HepG2 (cell line): ENCODE data around the gene PAPOLA. TPM values are rescaled to one million over a fixed set of nuclear protein-coding genes. Genes with fewer than 3 reads are reported as not detected.
A peak's percentile ranks its signal among the peaks of the same experiment; 100 is the strongest.

Source experiments
- ATAC-seq: fragments of 200-7000 bp; cut with Tn5 transposase; 3 replicates; pipeline ENCODE4 v1.9.1; 2020; ENCODE audit warnings: mild to moderate bottlenecking, moderate library complexity
- BruUV-seq: library from RNA; stranded (reverse); fragments of 400-500 nt; replicated peaks from 2 replicates; lab custom pipeline; 2021; lab: Mats Ljungman, UMichigan
- CTCF ChIA-PET: fragments of 300-600 bp; formaldehyde crosslinking; extraction: SDS; loops from one replicate; lab custom pipeline; 2021; ENCODE audit warnings: low total read pairs, inconsistent platforms, low intra/inter-chr PET ratio; lab: Yijun Ruan, JAX
- POLR2A ChIA-PET: fragments of 350-600 bp; sonication (Branson Sonifier 250); formaldehyde crosslinking; loops from one replicate; lab custom pipeline; 2020; ENCODE audit warnings: antibody characterized with exemption, inconsistent platforms; lab: Yijun Ruan, JAX
- DNase-seq: peaks from one replicate; pipeline ENCODE4 v3.0.0-alpha.2; 2015; ENCODE audit warnings: low spot score
- FAIRE-seq: peaks from 3 replicates; lab custom pipeline; 2011; peaks lifted over from hg19 to GRCh38; lab: Jason Lieb, UNC
- H2AFZ ChIP-seq: one replicate; pipeline ENCODE4 v1.6.1; 2011; ENCODE audit warnings: low read length, inconsistent platforms
- H3K27ac ChIP-seq: fragments of 300-600 bp; 3 replicates; pipeline ENCODE4 v1.8.0; 2011; ENCODE audit warnings: mixed run types, mild to moderate bottlenecking, mixed read lengths, low read length, inconsistent platforms; ENCODE audit not compliant: insufficient read depth; ENCODE audit errors: extremely low read length
- H3K27me3 ChIP-seq, 2 experiments: fragments of 200-600 bp in 1 of 2; 2 replicates in 1 of 2; 3 replicates in 1 of 2; pipeline versions ENCODE4 v1.6.0 to v1.8.0; 2011; ENCODE audit warnings: low read length in 2 of 2, mild to moderate bottlenecking in 2 of 2, moderate library complexity in 2 of 2, inconsistent platforms in 1 of 2; ENCODE audit not compliant: insufficient read depth in 2 of 2, control insufficient read depth in 1 of 2
- H3K36me3 ChIP-seq, 2 experiments: fragments of 200-600 bp in 1 of 2; replicated peaks in 1 of 2; 2 replicates in 1 of 2; 3 replicates in 1 of 2; pipeline versions ENCODE4 v1.5.1 to v1.8.0; 2011; ENCODE audit warnings: low read length in 2 of 2, inconsistent platforms in 1 of 2; ENCODE audit not compliant: insufficient read depth in 2 of 2, control insufficient read depth in 1 of 2
- H3K4me1 ChIP-seq: 2 replicates; pipeline ENCODE4 v1.5.1; 2012; ENCODE audit warnings: low read length, inconsistent platforms; ENCODE audit not compliant: insufficient read depth
- H3K4me2 ChIP-seq: 2 replicates; pipeline ENCODE4 v1.6.0; 2011; ENCODE audit warnings: low read depth, low read length, inconsistent platforms
- H3K4me3 ChIP-seq, 3 experiments: fragments of 200-600 bp in 1 of 3; sonication (generic), shearing (Covaris generic) in 1 of 3; replicated peaks in 1 of 3; 2 replicates each; pipeline ENCODE4 v1.5.1; 2011 to 2016; ENCODE audit warnings: low read length in 3 of 3, inconsistent platforms in 2 of 3, low read depth in 2 of 3, mild to moderate bottlenecking in 2 of 3, control low read depth in 1 of 3, mixed read lengths in 1 of 3; ENCODE audit not compliant: insufficient read depth in 1 of 3
- H3K79me2 ChIP-seq: one replicate; pipeline ENCODE4 v1.6.1; 2011; ENCODE audit warnings: low read length, inconsistent platforms; ENCODE audit not compliant: insufficient read depth
- H3K9ac ChIP-seq: 2 replicates; pipeline ENCODE4 v1.6.0; 2011; ENCODE audit warnings: mild to moderate bottlenecking, low read depth, low read length, inconsistent platforms; ENCODE audit not compliant: insufficient read depth
- H3K9me3 ChIP-seq: 2 replicates; pipeline ENCODE4 v1.5.1; 2012; ENCODE audit warnings: mild to moderate bottlenecking, low read length
- H4K20me1 ChIP-seq: 2 replicates; pipeline ENCODE4 v1.6.0; 2011; ENCODE audit warnings: inconsistent platforms, mild to moderate bottlenecking, low read length, moderate library complexity; ENCODE audit not compliant: insufficient read depth
- CCDC6 ChIP-seq: sonication (generic); formaldehyde crosslinking; IDR thresholded peaks from 2 replicates; pipeline ENCODE4 v1.8.1; 2022; ENCODE audit warnings: mild to moderate bottlenecking, missing genetic modification reagents, moderate library complexity
- CEBPG ChIP-seq: IDR thresholded peaks from 2 replicates; pipeline ENCODE4 v1.6.1; 2016
- KLF15 ChIP-seq: sonication (generic); formaldehyde crosslinking; IDR thresholded peaks from 2 replicates; pipeline ENCODE4 v1.8.1; 2023; ENCODE audit warnings: borderline replicate concordance, mild to moderate bottlenecking, inconsistent platforms, missing genetic modification reagents, mixed read lengths
- PHB2 ChIP-seq: fragments of 450-650 bp; IDR thresholded peaks from 2 replicates; pipeline ENCODE4 v1.6.1; 2018; ENCODE audit not compliant: partially characterized antibody
- RARA ChIP-seq: IDR thresholded peaks from 2 replicates; pipeline ENCODE4 v1.6.1; 2016; ENCODE audit warnings: missing genetic modification reagents, missing compliant biosample characterization
- RBFOX2 ChIP-seq: fragments of 200-400 bp; formaldehyde crosslinking; IDR thresholded peaks from 2 replicates; pipeline ENCODE4 v1.6.1; 2017; ENCODE audit warnings: low read depth, mild to moderate bottlenecking, low read length
- SOX5 ChIP-seq: IDR thresholded peaks from 2 replicates; pipeline ENCODE4 v1.6.1; 2016; ENCODE audit warnings: borderline replicate concordance
- ZNF121 ChIP-seq: sonication (generic); formaldehyde crosslinking; IDR thresholded peaks from 2 replicates; pipeline ENCODE4 v1.5.0; 2020; ENCODE audit warnings: mild to moderate bottlenecking, missing genetic modification reagents
- ZNF230 ChIP-seq: sonication (generic); formaldehyde crosslinking; IDR thresholded peaks from 2 replicates; pipeline ENCODE4 v1.4.0; 2020; ENCODE audit warnings: mild to moderate bottlenecking, missing genetic modification reagents
- ZNF788 ChIP-seq: sonication (generic); formaldehyde crosslinking; IDR thresholded peaks from 2 replicates; pipeline ENCODE4 v1.5.0; 2020; ENCODE audit warnings: mild to moderate bottlenecking, missing genetic modification reagents, borderline replicate concordance
- WGBS: methylation state at CpG from one replicate; pipeline ENCODE4 v1.1.6; 2017; ENCODE audit warnings: low lambda C conversion rate; 5-methylcytosine and 5-hydroxymethylcytosine counted together
- in situ Hi-C: cut with HindIII; loops from 2 replicates; pipeline ENCODE4 v1.10.0; 2017; ENCODE audit warnings: low pct_unique_long_range_greater_than_20kb; ENCODE audit not compliant: extremely low pct_ligation_motif_present
- intact Hi-C: fragments of 100-400 bp; cut with micrococcal nuclease; formaldehyde crosslinking; loops from one replicate; pipeline ENCODE4 v1.10.0; 2022; ENCODE audit not compliant: unreplicated experiment
- polyA plus RNA-seq, 8 experiments: library from polyadenylated mRNA; depleted of rRNA in 3 of 8; stranded (reverse) in 7 of 8; unstranded in 1 of 8; fragments of >200 nt; fragmentation: Illumina TruSeq in 4 of 8; extraction: Trizol in 4 of 8; gene quantifications; 2 replicates each; pipeline versions ENCODE4 v1.2.1 to v1.2.3, GENCODE V29; 2011 to 2016; ENCODE audit warnings: low read depth in 4 of 8, missing spikeins in 1 of 8, mixed read lengths in 1 of 8; ENCODE audit not compliant: insufficient read depth in 1 of 8
- total RNA-seq, 5 experiments: library from RNA; depleted of rRNA; stranded (reverse); fragments of >200 nt; fragmentation: Illumina TruSeq; extraction: Trizol; gene quantifications; 2 replicates each; pipeline ENCODE4 v1.2.3, GENCODE V29; 2016; ENCODE audit warnings: low read depth in 1 of 5
- TF ChIP-seq, protein P1 (sequence below): sonication (generic); formaldehyde crosslinking; IDR thresholded peaks from 2 replicates; pipeline ENCODE4 v1.5.0; 2020; ENCODE audit warnings: mild to moderate bottlenecking, missing genetic modification reagents, borderline replicate concordance

PAPOLA gene
- total and polyA plus RNA-seq, 2 of the 13 experiments (the other 11 are each of a cell fraction or from before 2014, with no cell fraction given): 103 to 151 TPM

DNA sequence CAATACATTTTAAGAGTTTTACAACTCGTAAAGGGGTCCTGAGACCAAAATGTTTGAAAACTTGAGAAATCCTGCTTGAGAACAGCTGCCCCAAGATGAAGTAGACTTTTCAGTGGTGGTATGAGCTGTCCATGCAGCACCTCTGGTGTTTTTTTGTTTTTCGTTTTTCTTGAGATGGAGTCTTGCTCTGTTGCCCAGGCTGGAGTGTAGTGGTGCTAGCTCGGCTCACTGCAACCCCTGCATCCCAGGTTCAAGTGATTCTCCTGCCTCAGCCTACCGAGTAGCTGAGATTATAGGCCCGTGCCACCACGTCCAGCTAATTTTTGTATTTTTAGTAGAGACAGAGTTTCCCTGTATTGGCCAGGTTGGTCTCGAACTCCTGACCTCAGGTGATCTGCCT lies 5.5 kb downstream of the PAPOLA start:
- Histone ChIP-seq H3K27ac (peak overlapping the region; percentile 52), H3K9ac (no peak overlapping the region), H3K27me3 (no peaks in the 10 kb centered on the region; a peak in 1 of 5 replicates), H3K4me2 (no peak overlapping the region; the same call in 1 of the 2 replicates), H3K36me3 (no peaks in the 10 kb centered on the region; a peak in 1 of 5 replicates), H3K4me1 (peaks cover 86% of the 10 kb centered on the region), H3K9me3 (no peaks in the 10 kb centered on the region), H2AFZ (no peak overlapping the region), H4K20me1 (peaks cover 86% of the 10 kb centered on the region), H3K4me3 (no peak overlapping the region), H3K79me2 (peaks cover 98% of the 10 kb centered on the region)
- no peak for ATAC-seq
- intact Hi-C loops: no loop called here
- no TSS peak for BruUV-seq
- DNase-seq: no peak
- in situ Hi-C loops: no loop called here
- CTCF ChIA-PET: no interaction called here
- POLR2A ChIA-PET: no interaction called here
- no peak for FAIRE-seq
- peak; percentile 81 for TF ChIP-seq ZNF121 (CRISPR knock-in tag)
- no peak for TF ChIP-seq KLF15
- 95% methylated on average over 7 of the region's 7 CpGs for whole genome bisulfite sequencing

DNA sequence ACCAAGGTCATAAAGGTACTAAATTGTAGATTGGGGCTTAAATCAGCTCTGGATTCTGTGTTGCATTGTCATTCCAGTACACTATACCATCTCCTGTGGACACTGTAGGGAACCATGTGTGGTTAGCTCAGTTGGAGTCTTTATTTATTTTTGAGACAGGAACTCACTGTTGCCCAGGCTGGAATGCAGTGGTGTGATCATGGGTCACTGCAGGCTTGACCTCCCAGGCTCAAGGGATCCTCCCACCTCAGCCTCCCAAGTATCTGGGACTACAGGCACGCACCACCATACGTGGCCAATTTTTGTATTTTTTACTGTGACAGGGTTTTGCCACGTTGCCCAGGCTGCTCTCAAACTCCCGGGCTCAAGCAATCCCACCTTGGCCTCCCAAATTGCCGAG lies 6.7 kb downstream of the PAPOLA start:
- WGBS: 96% methylated on average over 5 of the region's 5 CpGs
- BruUV-seq: no TSS peak
- CTCF ChIA-PET: no interaction called here
- peak; percentile 32; the same call in 1 of the 2 replicates for TF ChIP-seq ZNF788 (CRISPR knock-in tag)
- peak; percentile 19; the same call in 1 of the 2 replicates for TF ChIP-seq SOX5 (CRISPR knock-in tag)
- TF ChIP-seq, protein P1, sequence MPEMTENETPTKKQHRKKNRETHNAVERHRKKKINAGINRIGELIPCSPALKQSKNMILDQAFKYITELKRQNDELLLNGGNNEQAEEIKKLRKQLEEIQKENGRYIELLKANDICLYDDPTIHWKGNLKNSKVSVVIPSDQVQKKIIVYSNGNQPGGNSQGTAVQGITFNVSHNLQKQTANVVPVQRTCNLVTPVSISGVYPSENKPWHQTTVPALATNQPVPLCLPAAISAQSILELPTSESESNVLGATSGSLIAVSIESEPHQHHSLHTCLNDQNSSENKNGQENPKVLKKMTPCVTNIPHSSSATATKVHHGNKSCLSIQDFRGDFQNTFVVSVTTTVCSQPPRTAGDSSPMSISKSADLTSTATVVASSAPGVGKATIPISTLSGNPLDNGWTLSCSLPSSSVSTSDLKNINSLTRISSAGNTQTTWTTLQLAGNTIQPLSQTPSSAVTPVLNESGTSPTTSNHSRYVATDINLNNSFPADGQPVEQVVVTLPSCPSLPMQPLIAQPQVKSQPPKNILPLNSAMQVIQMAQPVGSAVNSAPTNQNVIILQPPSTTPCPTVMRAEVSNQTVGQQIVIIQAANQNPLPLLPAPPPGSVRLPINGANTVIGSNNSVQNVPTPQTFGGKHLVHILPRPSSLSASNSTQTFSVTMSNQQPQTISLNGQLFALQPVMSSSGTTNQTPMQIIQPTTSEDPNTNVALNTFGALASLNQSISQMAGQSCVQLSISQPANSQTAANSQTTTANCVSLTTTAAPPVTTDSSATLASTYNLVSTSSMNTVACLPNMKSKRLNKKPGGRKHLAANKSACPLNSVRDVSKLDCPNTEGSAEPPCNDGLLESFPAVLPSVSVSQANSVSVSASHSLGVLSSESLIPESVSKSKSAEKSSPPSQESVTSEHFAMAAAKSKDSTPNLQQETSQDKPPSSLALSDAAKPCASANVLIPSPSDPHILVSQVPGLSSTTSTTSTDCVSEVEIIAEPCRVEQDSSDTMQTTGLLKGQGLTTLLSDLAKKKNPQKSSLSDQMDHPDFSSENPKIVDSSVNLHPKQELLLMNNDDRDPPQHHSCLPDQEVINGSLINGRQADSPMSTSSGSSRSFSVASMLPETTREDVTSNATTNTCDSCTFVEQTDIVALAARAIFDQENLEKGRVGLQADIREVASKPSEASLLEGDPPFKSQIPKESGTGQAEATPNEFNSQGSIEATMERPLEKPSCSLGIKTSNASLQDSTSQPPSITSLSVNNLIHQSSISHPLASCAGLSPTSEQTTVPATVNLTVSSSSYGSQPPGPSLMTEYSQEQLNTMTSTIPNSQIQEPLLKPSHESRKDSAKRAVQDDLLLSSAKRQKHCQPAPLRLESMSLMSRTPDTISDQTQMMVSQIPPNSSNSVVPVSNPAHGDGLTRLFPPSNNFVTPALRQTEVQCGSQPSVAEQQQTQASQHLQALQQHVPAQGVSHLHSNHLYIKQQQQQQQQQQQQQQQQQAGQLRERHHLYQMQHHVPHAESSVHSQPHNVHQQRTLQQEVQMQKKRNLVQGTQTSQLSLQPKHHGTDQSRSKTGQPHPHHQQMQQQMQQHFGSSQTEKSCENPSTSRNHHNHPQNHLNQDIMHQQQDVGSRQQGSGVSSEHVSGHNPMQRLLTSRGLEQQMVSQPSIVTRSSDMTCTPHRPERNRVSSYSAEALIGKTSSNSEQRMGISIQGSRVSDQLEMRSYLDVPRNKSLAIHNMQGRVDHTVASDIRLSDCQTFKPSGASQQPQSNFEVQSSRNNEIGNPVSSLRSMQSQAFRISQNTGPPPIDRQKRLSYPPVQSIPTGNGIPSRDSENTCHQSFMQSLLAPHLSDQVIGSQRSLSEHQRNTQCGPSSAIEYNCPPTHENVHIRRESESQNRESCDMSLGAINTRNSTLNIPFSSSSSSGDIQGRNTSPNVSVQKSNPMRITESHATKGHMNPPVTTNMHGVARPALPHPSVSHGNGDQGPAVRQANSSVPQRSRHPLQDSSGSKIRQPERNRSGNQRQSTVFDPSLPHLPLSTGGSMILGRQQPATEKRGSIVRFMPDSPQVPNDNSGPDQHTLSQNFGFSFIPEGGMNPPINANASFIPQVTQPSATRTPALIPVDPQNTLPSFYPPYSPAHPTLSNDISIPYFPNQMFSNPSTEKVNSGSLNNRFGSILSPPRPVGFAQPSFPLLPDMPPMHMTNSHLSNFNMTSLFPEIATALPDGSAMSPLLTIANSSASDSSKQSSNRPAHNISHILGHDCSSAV: no peak
- TF ChIP-seq ZNF230: no peak
- TF ChIP-seq CCDC6 (CRISPR knock-in tag): no peak
- TF ChIP-seq CEBPG (CRISPR knock-in tag): 0 out of 2 replicates have a peak, but pooled peaks have one; percentile 7
- no peak for TF ChIP-seq PHB2
- TF ChIP-seq RBFOX2: no peak
- peak; percentile 24; the same call in 1 of the 2 replicates for TF ChIP-seq RARA (CRISPR knock-in tag)

More for the DNA sequence above, 6.7 kb downstream of the PAPOLA start:
- Histone ChIP-seq H3K27ac (peak overlapping the region; percentile 52), H3K4me1 (peaks cover 94% of the 10 kb centered on the region), H3K9me3 (no peaks in the 10 kb centered on the region), H2AFZ (no peak overlapping the region), H3K79me2 (peaks cover 98% of the 10 kb centered on the region), H3K4me2 (no peak overlapping the region), H3K4me3 (no peak overlapping the region; a peak in 1 of 6 replicates), H3K9ac (no peak overlapping the region), H3K36me3 (no peaks in the 10 kb centered on the region; a peak in 1 of 5 replicates), H4K20me1 (peaks cover 88% of the 10 kb centered on the region), H3K27me3 (no peaks in the 10 kb centered on the region)
- FAIRE-seq (no peak), ATAC-seq (peak; percentile 87), DNase-seq (peak; percentile 70)
- POLR2A ChIA-PET: interaction anchor here (0.5 to 1.2 kb wide), 3 partner anchors 40 to 109 kb away, joined by 3 read pairs; no protein-coding TSS in a partner anchor
- in situ Hi-C loops (no loop called here), intact Hi-C loops (no loop called here)
